A673 (cell line): ENCODE results near the gene HVCN1.

Experiments used
- EZH2 ChIP-seq: fragments of 200-600 bp; sonication (generic); IDR thresholded peaks from 2 replicates; pipeline ENCODE4 v1.6.1; 2017; ENCODE audit warnings: borderline replicate concordance, low read depth, mild to moderate bottlenecking, mixed read lengths, antibody characterized with exemption, low read length; ENCODE audit not compliant: poor library complexity, severe bottlenecking
- TF ChIP-seq, protein P1 (sequence below): fragments of 300-800, 200-600 bp; sonication (generic); conservative IDR thresholded peaks from 2 replicates; pipeline ENCODE4 v1.5.1; 2017; ENCODE audit warnings: low read depth, mild to moderate bottlenecking, antibody characterized with exemption, low read length, moderate library complexity, mixed read lengths

DNA sequence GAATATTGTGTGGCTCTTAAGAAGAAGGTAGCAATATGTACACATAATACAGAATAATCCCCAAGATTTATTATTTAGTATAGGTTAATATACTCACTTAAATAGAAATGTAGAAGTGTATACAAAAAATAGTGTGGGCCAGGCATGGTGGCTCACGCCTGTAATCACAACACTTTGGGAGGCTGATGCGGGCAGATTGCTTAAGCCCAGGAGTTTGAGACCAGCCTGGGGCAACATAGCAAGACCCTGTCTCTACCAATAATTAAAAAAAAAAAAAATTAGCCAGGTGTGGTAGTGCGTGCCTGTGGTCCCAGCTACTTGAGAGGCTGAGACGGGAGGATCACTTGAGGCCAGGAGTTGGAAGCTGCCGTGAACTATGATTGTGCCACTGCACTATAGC, 15.3 kb upstream of the HVCN1 start:
- TF ChIP-seq, protein P1, sequence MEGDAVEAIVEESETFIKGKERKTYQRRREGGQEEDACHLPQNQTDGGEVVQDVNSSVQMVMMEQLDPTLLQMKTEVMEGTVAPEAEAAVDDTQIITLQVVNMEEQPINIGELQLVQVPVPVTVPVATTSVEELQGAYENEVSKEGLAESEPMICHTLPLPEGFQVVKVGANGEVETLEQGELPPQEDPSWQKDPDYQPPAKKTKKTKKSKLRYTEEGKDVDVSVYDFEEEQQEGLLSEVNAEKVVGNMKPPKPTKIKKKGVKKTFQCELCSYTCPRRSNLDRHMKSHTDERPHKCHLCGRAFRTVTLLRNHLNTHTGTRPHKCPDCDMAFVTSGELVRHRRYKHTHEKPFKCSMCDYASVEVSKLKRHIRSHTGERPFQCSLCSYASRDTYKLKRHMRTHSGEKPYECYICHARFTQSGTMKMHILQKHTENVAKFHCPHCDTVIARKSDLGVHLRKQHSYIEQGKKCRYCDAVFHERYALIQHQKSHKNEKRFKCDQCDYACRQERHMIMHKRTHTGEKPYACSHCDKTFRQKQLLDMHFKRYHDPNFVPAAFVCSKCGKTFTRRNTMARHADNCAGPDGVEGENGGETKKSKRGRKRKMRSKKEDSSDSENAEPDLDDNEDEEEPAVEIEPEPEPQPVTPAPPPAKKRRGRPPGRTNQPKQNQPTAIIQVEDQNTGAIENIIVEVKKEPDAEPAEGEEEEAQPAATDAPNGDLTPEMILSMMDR, result no peak
- TF ChIP-seq EZH2, result no peak
